ENCODE data around the gene KCNH4.

- TF ChIP-seq CTCF (IDR thresholded peaks at IDR 0.05) (no peak), POLR2A (IDR thresholded peaks at IDR 0.05) (no peak), POLR2AphosphoS5 (IDR thresholded peaks at IDR 0.05) (no peak)
Measured at GRCh38 chr17:42113293-42114069, 67.5 kb downstream of the KCNH4 start.
